CD4-positive, alpha-beta T cell (primary cell): ENCODE results near the gene KLF14. TPM values are rescaled to one million over a fixed set of nuclear protein-coding genes. Genes with fewer than 3 reads are reported as not detected.

Source experiments
- ATAC-seq: fragments of 200-7000 bp; cut with Tn5 transposase; one replicate; pipeline ENCODE4 v1.10.0; 2022; ENCODE audit warnings: mild to moderate bottlenecking; ENCODE audit not compliant: poor library complexity
- CTCF ChIA-PET: fragments of 350-600 bp; sonication (Branson Sonifier 250); formaldehyde crosslinking; loops from one replicate; lab custom pipeline; 2021; ENCODE audit warnings: antibody characterized with exemption, inconsistent platforms; lab: Charles Lee
- POLR2A ChIA-PET: fragments of 350-600 bp; sonication (Branson Sonifier 250); formaldehyde crosslinking; loops from one replicate; lab custom pipeline; 2021; ENCODE audit warnings: antibody characterized with exemption, inconsistent platforms; lab: Charles Lee
- DNase-seq, 14 experiments: peaks; one replicate each; pipeline ENCODE4 v3.0.0-alpha.2; 2013 to 2020; ENCODE audit warnings: mixed read lengths in 2 of 14
- H3K27ac ChIP-seq, 2 donors: one replicate each; pipeline versions ENCODE4 v1.5.1 to v1.7.0; 2013; ENCODE audit warnings: low read length in 2 of 2, low read depth in 1 of 2, mild to moderate bottlenecking in 1 of 2
- H3K27me3 ChIP-seq, 2 experiments: 1 replicate in 1 of 2; 2 replicates in 1 of 2; pipeline versions ENCODE4 v1.6.1 to v1.7.0; 2013; ENCODE audit warnings: low read length in 2 of 2, control low read depth in 1 of 2, mild to moderate bottlenecking in 1 of 2, moderate library complexity in 1 of 2; ENCODE audit not compliant: insufficient read depth in 2 of 2, control insufficient read depth in 1 of 2
- H3K36me3 ChIP-seq: one replicate; pipeline ENCODE4 v1.6.1; 2013; ENCODE audit warnings: low read length, control low read depth; ENCODE audit not compliant: insufficient read depth
- H3K4me1 ChIP-seq: one replicate; pipeline ENCODE4 v1.6.1; 2013; ENCODE audit warnings: low read length, control low read depth; ENCODE audit not compliant: insufficient read depth
- H3K4me3 ChIP-seq: one replicate; pipeline ENCODE4 v1.5.1; 2013; ENCODE audit warnings: mild to moderate bottlenecking, low read length, moderate library complexity
- H3K9me3 ChIP-seq, 2 experiments: 1 replicate in 1 of 2; 2 replicates in 1 of 2; pipeline versions ENCODE4 v1.6.1 to v1.7.0; 2013; ENCODE audit warnings: low read length in 2 of 2, mild to moderate bottlenecking in 2 of 2, control low read depth in 1 of 2, moderate library complexity in 1 of 2; ENCODE audit not compliant: control insufficient read depth in 1 of 2, insufficient read depth in 1 of 2
- H3K27ac Mint-ChIP-seq: one replicate; pipeline ENCODE4 v1.8.0; 2020; ENCODE audit warnings: mixed read lengths
- H3K27me3 Mint-ChIP-seq: one replicate; pipeline ENCODE4 v1.8.0; 2021; ENCODE audit warnings: mixed read lengths
- H3K36me3 Mint-ChIP-seq: one replicate; pipeline ENCODE4 v1.8.0; 2021; ENCODE audit warnings: low read depth, mixed read lengths
- H3K4me1 Mint-ChIP-seq: one replicate; pipeline ENCODE4 v1.8.0; 2021; ENCODE audit warnings: low read depth, mixed read lengths
- H3K4me3 Mint-ChIP-seq: one replicate; pipeline ENCODE4 v1.8.0; 2020; ENCODE audit warnings: mild to moderate bottlenecking, mixed read lengths
- H3K9me3 Mint-ChIP-seq: one replicate; pipeline ENCODE4 v1.8.0; 2020; ENCODE audit warnings: mixed read lengths
- CTCF ChIP-seq: fragments of 200-600 bp; IDR thresholded peaks from one replicate; pipeline ENCODE4 v1.8.0; 2022; ENCODE audit warnings: antibody characterized with exemption, mild to moderate bottlenecking
- intact Hi-C, 2 experiments: fragments of 100-400 bp; cut with DNase I in 1 of 2; cut with micrococcal nuclease in 1 of 2; formaldehyde crosslinking; loops; one replicate each; pipeline versions ENCODE4 v1.15.1 to v1.9.0; 2023 to 2025; cut with DNase I, micrococcal nuclease
- total RNA-seq, 174 experiments: library from RNA in 2 of 174; stranded (reverse) in 2 of 174; gene quantifications; one replicate each; pipeline ENCODE4 v1.2.3 and lab custom pipeline; 2021 to 2026

KLF14 gene
- total RNA-seq, 2 experiments from 2014 or later: not detected

DNA sequence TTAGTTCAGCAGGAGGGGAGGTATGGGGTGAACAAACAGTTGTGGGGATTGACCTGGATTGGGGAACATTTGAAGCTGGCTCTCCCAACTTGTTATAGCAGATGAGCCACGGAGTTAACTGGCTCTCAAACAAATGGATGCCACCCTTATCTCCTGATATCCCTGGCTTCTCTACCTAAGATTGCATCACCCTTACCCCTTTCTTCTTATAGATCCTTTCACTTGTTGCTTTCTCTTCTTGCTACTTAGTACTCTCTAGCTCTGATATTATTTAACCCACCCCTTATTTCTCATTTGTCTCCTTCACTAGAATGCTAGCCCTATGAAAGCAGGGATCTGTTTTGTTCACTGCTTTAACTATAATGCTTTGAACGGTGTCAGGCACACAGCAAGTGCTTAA is 22.3 kb upstream of the KLF14 start:
- H3K27ac ChIP-seq: no peak overlapping the region
- no peaks in the 10 kb centered on the region for H3K4me1 ChIP-seq
- no peaks in the 10 kb centered on the region for H3K9me3 ChIP-seq
- no peaks in the 10 kb centered on the region for H3K27me3 ChIP-seq
- Mint-ChIP-seq H3K27me3 (peaks cover 14% of the 10 kb centered on the region), H3K4me3 (no peak overlapping the region), H3K4me1 (no peaks in the 10 kb centered on the region), H3K27ac (no peak overlapping the region), H3K36me3 (no peaks in the 10 kb centered on the region), H3K9me3 (no peaks in the 10 kb centered on the region)
- ATAC-seq (no peak), DNase-seq (no peak)
- H3K36me3 ChIP-seq: no peaks in the 10 kb centered on the region
- ChIA-PET CTCF (no interaction called here), POLR2A (no interaction called here)
- H3K4me3 ChIP-seq: no peak overlapping the region
- intact Hi-C loops: loop anchor here (2.0 to 10.0 kb wide), 2 partner anchors 272 to 684 kb away; no protein-coding TSS in a partner anchor
- no peak for TF ChIP-seq CTCF

GRCh38 chr7:130752424-130752823 is 18.4 kb upstream of the KLF14 start:
- TF ChIP-seq CTCF: no peak
- no peaks in the 10 kb centered on the region for H3K9me3 ChIP-seq
- H3K4me1 ChIP-seq: no peaks in the 10 kb centered on the region
- H3K27ac Mint-ChIP-seq: no peak overlapping the region
- H3K4me1 Mint-ChIP-seq: no peaks in the 10 kb centered on the region
- POLR2A ChIA-PET: no interaction called here
- ATAC-seq: no peak
- no peaks in the 10 kb centered on the region for H3K36me3 ChIP-seq
- no peak overlapping the region for H3K4me3 ChIP-seq
- H3K27me3 Mint-ChIP-seq: peaks cover 23% of the 10 kb centered on the region
- H3K27me3 ChIP-seq: no peaks in the 10 kb centered on the region
- intact Hi-C loops: loop anchor here in 1 of 2 experiments (10.0 kb wide), 1 partner anchor 268 kb away; no protein-coding TSS in a partner anchor
- no peak overlapping the region for H3K4me3 Mint-ChIP-seq
- no peak for DNase-seq
- no peaks in the 10 kb centered on the region for H3K36me3 Mint-ChIP-seq
- CTCF ChIA-PET: no interaction called here
- no peaks in the 10 kb centered on the region for H3K9me3 Mint-ChIP-seq
- H3K27ac ChIP-seq: no peak overlapping the region

DNA sequence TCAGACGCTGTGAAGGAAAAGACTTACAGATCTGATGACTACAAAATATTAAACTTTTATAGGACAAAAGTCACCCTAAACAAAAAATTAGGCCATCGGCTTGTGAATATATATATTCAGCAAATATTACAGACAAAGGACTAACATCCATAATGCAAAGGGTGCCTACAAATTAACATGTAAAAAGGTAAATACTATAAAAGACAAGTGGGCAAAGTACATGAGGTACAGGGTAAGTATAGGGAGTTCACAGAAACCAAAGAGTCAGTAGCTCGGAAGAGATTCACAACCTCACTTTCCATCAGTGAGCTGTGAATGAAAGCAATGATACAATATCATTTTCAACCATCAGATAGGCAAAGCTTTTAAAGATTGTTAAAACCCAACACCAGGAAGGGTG is 16.7 kb upstream of the KLF14 start:
- H3K4me1 ChIP-seq: no peaks in the 10 kb centered on the region
- no peak for ATAC-seq
- intact Hi-C loops: loop anchor here in 1 of 2 experiments (10.0 kb wide), 1 partner anchor 266 kb away; no protein-coding TSS in a partner anchor
- Mint-ChIP-seq H3K27me3 (peaks cover 29% of the 10 kb centered on the region), H3K9me3 (no peaks in the 10 kb centered on the region), H3K4me1 (no peaks in the 10 kb centered on the region), H3K27ac (no peak overlapping the region), H3K36me3 (no peaks in the 10 kb centered on the region), H3K4me3 (no peak overlapping the region)
- no peak for TF ChIP-seq CTCF
- DNase-seq: no peak
- ChIA-PET POLR2A (no interaction called here), CTCF (no interaction called here)
- H3K4me3 ChIP-seq: no peak overlapping the region
- peaks cover 0 to 4% of the 10 kb centered on the region in 2 experiments for H3K27me3 ChIP-seq
- no peak overlapping the region for H3K27ac ChIP-seq
- no peaks in the 10 kb centered on the region for H3K36me3 ChIP-seq
- no peaks in the 10 kb centered on the region for H3K9me3 ChIP-seq
